ENCODE results near the gene ETV6.

DNA sequence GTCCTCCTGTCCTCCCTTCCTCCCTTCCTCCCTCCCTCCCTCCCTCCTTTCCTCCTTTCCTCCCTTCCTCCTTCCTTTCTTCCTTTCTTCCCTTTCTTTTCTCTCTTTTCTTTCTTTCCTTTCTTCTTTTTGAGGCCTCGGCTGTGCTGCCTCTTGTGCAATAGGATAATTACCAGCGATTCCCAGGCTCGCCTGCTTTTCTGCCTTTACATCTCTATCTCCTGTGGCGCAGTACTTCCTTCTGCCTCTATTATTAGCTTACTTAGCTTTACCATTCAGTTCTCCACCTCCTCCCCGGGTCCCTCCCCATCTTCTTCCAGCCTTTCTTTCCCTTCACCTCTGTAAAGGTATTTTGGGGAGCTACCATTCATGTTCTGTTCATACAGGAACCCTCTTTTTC lies 19.9 kb downstream of the ETV6 start:
- no peak for TF ChIP-seq POLR2A (IDR thresholded peaks at IDR 0.05)
- TF ChIP-seq, protein P1, sequence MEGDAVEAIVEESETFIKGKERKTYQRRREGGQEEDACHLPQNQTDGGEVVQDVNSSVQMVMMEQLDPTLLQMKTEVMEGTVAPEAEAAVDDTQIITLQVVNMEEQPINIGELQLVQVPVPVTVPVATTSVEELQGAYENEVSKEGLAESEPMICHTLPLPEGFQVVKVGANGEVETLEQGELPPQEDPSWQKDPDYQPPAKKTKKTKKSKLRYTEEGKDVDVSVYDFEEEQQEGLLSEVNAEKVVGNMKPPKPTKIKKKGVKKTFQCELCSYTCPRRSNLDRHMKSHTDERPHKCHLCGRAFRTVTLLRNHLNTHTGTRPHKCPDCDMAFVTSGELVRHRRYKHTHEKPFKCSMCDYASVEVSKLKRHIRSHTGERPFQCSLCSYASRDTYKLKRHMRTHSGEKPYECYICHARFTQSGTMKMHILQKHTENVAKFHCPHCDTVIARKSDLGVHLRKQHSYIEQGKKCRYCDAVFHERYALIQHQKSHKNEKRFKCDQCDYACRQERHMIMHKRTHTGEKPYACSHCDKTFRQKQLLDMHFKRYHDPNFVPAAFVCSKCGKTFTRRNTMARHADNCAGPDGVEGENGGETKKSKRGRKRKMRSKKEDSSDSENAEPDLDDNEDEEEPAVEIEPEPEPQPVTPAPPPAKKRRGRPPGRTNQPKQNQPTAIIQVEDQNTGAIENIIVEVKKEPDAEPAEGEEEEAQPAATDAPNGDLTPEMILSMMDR (IDR thresholded peaks at IDR 0.05) = no peak

Data from lower leg skin (tissue), 3 donors.